MCF 10A (cell line): ENCODE results near the gene CACNA2D3. TPM values are rescaled to one million over a fixed set of nuclear protein-coding genes. Genes with fewer than 3 reads are reported as not detected.
"Not testable (repeated sequence)": the region's sequence is repeated elsewhere in the genome, so short reads cannot be mapped to it uniquely, and the experiment has no call there.

ENCODE experiments used
- BruUV-seq: library from RNA; stranded (reverse); fragments of 400-500 nt; replicated peaks from 2 replicates; lab custom pipeline; 2021; lab: Mats Ljungman, UMichigan
- CTCF ChIA-PET: fragments of 300-600 bp; sonication (Branson Sonifier 250); formaldehyde crosslinking; extraction: SDS; loops from one replicate; lab custom pipeline; 2021; ENCODE audit warnings: antibody characterized with exemption, inconsistent platforms; lab: Yijun Ruan, JAX
- POLR2A ChIA-PET: fragments of 300-600, 350-650 bp; sonication (Branson Sonifier 250); formaldehyde crosslinking; extraction: SDS; loops from one replicate; lab custom pipeline; 2020; ENCODE audit warnings: antibody characterized with exemption, inconsistent platforms; lab: Yijun Ruan, JAX
- DNase-seq: peaks from one replicate; pipeline ENCODE4 v3.0.0-alpha.2; 2018; ENCODE audit not compliant: unreplicated experiment
- H3K27ac Mint-ChIP-seq: one replicate; pipeline ENCODE4 v1.8.0; 2022; ENCODE audit warnings: mild to moderate bottlenecking, low read depth, mixed read lengths; ENCODE audit not compliant: unreplicated experiment
- H3K27me3 Mint-ChIP-seq: one replicate; pipeline ENCODE4 v1.8.0; 2022; ENCODE audit warnings: mixed read lengths; ENCODE audit not compliant: insufficient read depth, unreplicated experiment
- H3K36me3 Mint-ChIP-seq: one replicate; pipeline ENCODE4 v1.8.0; 2022; ENCODE audit warnings: mild to moderate bottlenecking, moderate library complexity, mixed read lengths; ENCODE audit not compliant: insufficient read depth, unreplicated experiment
- H3K4me1 Mint-ChIP-seq: one replicate; pipeline ENCODE4 v1.8.0; 2022; ENCODE audit warnings: mixed read lengths; ENCODE audit not compliant: insufficient read depth, unreplicated experiment
- H3K4me3 Mint-ChIP-seq: one replicate; pipeline ENCODE4 v1.8.0; 2022; ENCODE audit warnings: mild to moderate bottlenecking, moderate library complexity, mixed read lengths; ENCODE audit not compliant: unreplicated experiment
- H3K9me3 Mint-ChIP-seq: one replicate; pipeline ENCODE4 v1.8.0; 2022; ENCODE audit warnings: mixed read lengths; ENCODE audit not compliant: unreplicated experiment
- CTCF ChIP-seq: fragments of 200-600 bp; IDR thresholded peaks from one replicate; pipeline ENCODE4 v1.8.0; 2022; ENCODE audit warnings: antibody characterized with exemption, mild to moderate bottlenecking; ENCODE audit not compliant: unreplicated experiment
- intact Hi-C: fragments of 100-400 bp; cut with micrococcal nuclease; formaldehyde crosslinking; loops from 2 replicates; pipeline ENCODE4 v1.14.1; 2022
- total RNA-seq: library from RNA; stranded (reverse); gene quantifications from 2 replicates; pipeline ENCODE4 v1.2.3, GENCODE V29; 2022

The CACNA2D3 gene
- total RNA-seq, 1 experiment from 2014 or later = 2.3 TPM

GRCh38 chr3:54970895-54971294 lies 848.5 kb downstream of the CACNA2D3 start:
- no peak for TF ChIP-seq CTCF
- Mint-ChIP-seq H3K27ac (peak overlapping the region; percentile 9), H3K4me1 (peaks cover 11% of the 10 kb centered on the region), H3K36me3 (peaks cover 6% of the 10 kb centered on the region), H3K27me3 (no peaks in the 10 kb centered on the region), H3K9me3 (no peaks in the 10 kb centered on the region), H3K4me3 (no peak overlapping the region)
- peak; percentile 14 for DNase-seq
- ChIA-PET CTCF (interaction anchor here (1.0 kb wide), 1 partner anchor 20 kb away, joined by 3 read pairs; no protein-coding TSS in a partner anchor), POLR2A (interaction anchor here (0.7 kb wide), 1 partner anchor 9 kb away, joined by 3 read pairs; no protein-coding TSS in a partner anchor)
- BruUV-seq = no TSS peak
- intact Hi-C loops = no loop called here

- H3K27ac Mint-ChIP-seq = no peak overlapping the region
- CTCF ChIA-PET = no interaction called here
- POLR2A ChIA-PET = interaction anchor here (0.7 kb wide), 1 partner anchor 48 kb away, joined by 3 read pairs; no protein-coding TSS in a partner anchor
- H3K36me3 Mint-ChIP-seq = no peaks in the 10 kb centered on the region
- no peaks in the 10 kb centered on the region for H3K4me1 Mint-ChIP-seq
- no peak for TF ChIP-seq CTCF
- no peaks in the 10 kb centered on the region for H3K27me3 Mint-ChIP-seq
- H3K4me3 Mint-ChIP-seq = no peak overlapping the region
- intact Hi-C loops = no loop called here
- no peaks in the 10 kb centered on the region for H3K9me3 Mint-ChIP-seq
- BruUV-seq = no TSS peak
- DNase-seq = no peak
These were observed 855.1 kb downstream of the CACNA2D3 start for GRCh38 chr3:54977439-54977838.

GRCh38 chr3:54977946-54978345 lies 855.6 kb downstream of the CACNA2D3 start:
- CTCF ChIA-PET, H3K4me1 Mint-ChIP-seq, H3K27me3 Mint-ChIP-seq, H3K27ac Mint-ChIP-seq, H3K9me3 Mint-ChIP-seq, intact Hi-C loops, H3K4me3 Mint-ChIP-seq, DNase-seq, H3K36me3 Mint-ChIP-seq, BruUV-seq: not testable (repeated sequence)
- POLR2A ChIA-PET = interaction anchor here (1.0 kb wide), 1 partner anchor 21 kb away, joined by 3 read pairs; no protein-coding TSS in a partner anchor

GRCh38 chr3:54982807-54983206 lies 860.5 kb downstream of the CACNA2D3 start:
- H3K9me3 Mint-ChIP-seq = no peaks in the 10 kb centered on the region
- no peaks in the 10 kb centered on the region for H3K27me3 Mint-ChIP-seq
- H3K4me1 Mint-ChIP-seq = peaks cover 6% of the 10 kb centered on the region
- BruUV-seq = no TSS peak
- no peak for TF ChIP-seq CTCF
- peaks cover 2% of the 10 kb centered on the region for H3K36me3 Mint-ChIP-seq
- POLR2A ChIA-PET = no interaction called here
- no peak overlapping the region for H3K27ac Mint-ChIP-seq
- intact Hi-C loops = loop anchor here (10.0 kb wide), 1 partner anchor 88 kb away; no protein-coding TSS in a partner anchor
- DNase-seq = no peak
- H3K4me3 Mint-ChIP-seq = no peak overlapping the region
- CTCF ChIA-PET = interaction anchor here (1.1 to 1.9 kb wide), 2 partner anchors 18 to 24 kb away, joined by 3 to 5 read pairs; no protein-coding TSS in a partner anchor
